SK-N-MC (cell line): ENCODE data around the gene BTNL9.
"Not testable (repeated sequence)": the region's sequence is repeated elsewhere in the genome, so short reads cannot be mapped to it uniquely, and the experiment has no call there.

ENCODE experiments used
- EZH2 ChIP-seq: fragments of 200-600 bp; sonication (generic); IDR thresholded peaks from one replicate; pipeline ENCODE4 v1.6.1; 2017; ENCODE audit warnings: antibody characterized with exemption
- FOXP2 ChIP-seq: optimal IDR thresholded peaks from 2 replicates; pipeline ENCODE3; 2011; ENCODE audit warnings: mild to moderate bottlenecking, moderate library complexity; ENCODE audit not compliant: insufficient read depth; ENCODE audit errors: extremely low read length, control extremely low read depth
- POLR2AphosphoS5 ChIP-seq: IDR thresholded peaks from 2 replicates; pipeline ENCODE4 v1.6.1; 2012; ENCODE audit warnings: mild to moderate bottlenecking, low read depth, low read length, borderline replicate concordance

- TF ChIP-seq EZH2, POLR2AphosphoS5, FOXP2: not testable (repeated sequence)
Observed at GRCh38 chr5:181104606-181105390, 64.7 kb downstream of the BTNL9 start.
